ENCODE results near the gene CSMD2.
A peak's percentile ranks its signal among the peaks of the same experiment; 100 is the strongest.

CSMD2 gene

DNA sequence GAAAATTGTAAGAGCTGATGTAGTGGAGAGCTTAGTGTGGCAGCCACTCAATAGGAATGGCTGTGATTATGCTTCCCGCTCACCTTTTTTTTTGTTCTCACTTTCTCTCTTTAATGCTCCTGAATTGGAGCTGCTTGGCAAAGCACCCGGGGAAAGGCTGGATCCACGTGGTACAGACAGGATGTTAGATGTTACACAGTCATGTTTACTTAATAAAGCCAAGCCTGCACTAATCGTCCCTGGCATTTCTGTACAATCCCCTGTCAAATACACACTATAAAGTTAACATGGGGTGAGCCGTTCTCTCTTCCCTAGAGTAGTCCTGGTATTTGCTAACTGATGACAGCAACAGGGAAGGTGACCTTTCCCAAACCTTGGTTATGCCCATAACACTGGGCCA, 504.8 kb downstream of the CSMD2 start:
- no peak for FAIRE-seq

DNA sequence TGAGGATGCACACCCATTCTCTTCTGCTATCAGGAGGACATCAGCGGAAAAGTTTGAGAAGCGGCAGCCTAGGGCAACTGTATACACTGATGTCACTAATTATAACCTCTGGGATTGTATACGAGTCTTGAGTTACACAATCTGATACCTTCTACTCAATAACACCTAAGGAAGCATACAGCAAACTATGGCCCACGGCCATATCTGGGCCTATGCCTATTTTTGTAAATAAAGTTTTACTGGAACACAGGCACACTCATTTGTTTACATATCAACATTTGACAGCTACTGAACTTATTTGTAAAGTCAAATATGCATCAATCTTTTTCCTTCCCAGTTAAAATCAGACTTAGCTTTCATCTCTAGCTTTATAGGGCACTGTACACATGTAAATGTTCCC, 505.4 kb downstream of the CSMD2 start:
- no peak for FAIRE-seq

DNA sequence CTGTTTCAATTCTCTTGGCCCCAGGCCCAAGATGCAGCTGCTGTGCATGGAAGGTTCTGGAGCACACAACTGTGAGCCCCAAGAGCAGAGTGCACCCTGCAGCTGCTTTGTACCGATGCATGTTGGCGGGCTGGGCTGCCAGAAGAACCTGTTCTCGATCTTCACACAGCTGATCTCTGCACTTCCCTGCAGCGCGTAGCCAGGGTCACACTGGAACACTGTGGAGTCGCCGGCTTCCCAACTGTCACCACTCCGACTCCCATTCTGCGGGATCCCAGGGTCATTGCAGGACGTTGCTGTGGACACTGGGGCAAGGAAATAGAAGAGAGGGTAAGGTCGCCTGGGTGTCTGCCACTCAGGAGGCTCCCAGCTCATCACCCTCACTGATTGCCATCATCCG, 507.2 kb downstream of the CSMD2 start:
- no peak for FAIRE-seq

DNA sequence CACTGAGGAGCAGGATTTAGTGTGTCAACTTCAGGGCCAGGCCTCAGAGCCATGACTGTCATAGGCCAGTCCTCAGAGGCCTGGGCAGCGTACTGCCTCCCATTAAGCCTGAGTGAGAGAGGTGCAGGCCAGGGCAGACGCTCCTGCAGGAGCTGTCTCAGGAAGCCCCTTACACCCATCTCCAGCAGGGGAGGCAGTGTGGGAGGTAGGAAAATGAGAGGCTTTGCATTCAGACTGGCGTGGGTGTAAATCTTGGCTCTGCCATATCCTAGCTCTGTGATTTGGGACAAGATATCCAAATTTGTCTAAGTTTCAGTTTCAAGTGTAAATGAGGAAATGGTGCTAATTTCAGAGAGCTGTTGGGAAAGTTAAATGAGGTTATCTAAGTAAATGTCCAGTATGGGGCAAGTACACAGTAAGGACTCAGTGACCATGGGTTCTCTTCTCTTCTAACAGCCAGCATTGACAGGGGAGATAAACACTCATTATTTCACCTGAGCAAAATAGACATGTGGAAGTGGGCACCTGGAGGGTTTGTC, 508.5 kb downstream of the CSMD2 start:
- FAIRE-seq, result no peak

DNA sequence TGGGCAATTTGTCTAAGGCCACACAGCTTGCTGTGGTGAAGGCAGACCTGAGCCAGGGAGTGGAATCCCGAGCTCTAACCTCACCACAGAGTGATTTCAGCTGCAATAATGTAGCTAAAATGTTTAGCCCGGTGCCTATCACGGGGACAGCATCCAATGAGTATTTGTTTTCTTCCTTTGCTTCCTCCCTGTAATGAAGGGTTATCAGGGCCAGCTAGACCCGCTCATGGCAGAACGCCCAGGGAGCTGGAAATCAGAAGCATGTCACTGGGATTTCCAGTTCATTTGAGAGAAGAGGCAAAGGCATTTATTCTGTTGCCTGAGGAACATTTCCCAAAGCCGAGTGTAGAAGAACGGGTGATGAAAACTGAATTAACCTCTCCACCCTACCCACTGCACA, 509.5 kb downstream of the CSMD2 start:
- no peak for FAIRE-seq

DNA sequence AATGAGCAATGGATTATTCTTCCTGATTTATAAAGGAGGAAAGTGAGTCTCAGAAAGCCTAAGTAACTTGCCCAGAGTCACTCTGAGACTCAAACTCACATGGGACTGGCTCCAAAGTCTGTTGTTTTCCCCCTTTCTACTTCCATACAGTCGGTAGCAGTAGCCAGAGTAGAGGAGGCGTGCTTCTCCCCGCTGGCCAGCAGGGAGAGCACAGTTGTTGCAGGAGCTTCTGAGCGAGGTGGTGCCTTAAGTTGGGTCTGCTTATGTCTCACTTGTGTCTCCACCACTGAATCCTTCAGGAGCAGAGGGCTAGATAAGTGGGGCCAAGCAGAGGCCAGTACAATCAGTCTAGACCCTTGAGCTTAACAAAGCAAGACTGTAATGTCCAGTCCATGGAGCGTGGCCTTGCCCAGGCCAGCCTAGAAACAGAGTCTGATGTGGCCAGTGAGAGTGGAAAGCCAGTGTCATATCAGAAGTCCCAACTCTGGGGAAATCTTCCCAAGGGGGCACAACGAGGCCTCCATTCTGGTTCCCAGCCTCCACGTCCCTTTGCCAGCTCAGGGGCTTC, 510.7 kb downstream of the CSMD2 start:
- no peak for FAIRE-seq

DNA sequence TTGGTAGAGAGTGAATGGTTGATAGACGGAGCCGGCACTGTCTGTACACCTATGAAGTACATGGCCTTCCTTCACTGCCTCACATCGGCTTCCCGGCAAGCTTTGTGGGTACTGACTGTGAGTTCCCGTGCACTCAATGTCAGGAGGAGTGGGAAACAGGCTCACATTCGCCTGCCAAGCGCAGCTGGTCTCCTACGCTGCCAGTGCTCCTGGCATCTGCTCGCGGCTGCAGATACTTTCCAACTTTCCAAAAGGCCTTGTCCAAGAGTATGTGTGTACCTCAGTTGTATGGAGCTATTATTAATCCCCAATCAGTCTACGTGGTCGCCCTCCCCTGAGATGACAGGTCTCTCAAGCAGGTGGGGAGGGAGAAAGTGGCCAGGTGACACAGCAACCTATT, 511.8 kb downstream of the CSMD2 start:
- no peak for FAIRE-seq

DNA sequence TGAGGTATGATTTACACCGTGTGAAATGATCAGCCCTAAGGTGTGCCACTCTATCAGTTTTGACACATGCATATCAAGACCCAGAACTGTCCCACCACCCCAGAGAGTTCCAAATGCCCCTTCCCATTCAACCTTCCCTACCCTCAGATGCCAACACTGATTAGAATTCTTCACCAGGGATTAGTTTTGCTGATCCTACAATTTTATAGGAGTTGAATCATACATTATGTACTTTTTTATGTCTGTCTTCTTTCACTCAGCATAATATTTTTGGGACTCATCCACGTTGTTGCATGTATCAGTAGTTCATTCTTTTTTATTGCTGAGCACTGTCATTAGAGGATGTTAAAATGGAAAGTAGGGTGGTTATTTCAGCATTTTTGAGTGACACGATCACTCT, 514.3 kb downstream of the CSMD2 start:
- no peak for FAIRE-seq

DNA sequence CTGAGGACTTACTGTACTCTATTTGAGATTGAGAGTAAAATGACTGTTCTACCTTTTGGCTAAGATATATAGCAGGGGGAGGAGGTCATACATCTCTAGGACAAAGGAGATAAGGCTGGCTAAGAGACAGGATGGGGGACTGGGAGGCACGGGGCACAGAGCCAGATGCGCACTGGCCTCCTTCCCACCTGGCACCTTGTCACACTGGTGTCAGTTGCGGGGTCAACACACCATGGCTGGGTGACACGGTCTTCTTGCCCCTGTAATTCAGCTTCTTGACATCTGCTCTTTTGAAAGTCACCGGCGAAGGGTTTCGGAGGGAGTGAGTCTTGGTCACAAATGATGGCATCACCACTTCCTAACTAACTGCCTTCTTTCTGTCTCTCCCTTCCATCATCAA, 515.3 kb downstream of the CSMD2 start:
- no peak for FAIRE-seq

DNA sequence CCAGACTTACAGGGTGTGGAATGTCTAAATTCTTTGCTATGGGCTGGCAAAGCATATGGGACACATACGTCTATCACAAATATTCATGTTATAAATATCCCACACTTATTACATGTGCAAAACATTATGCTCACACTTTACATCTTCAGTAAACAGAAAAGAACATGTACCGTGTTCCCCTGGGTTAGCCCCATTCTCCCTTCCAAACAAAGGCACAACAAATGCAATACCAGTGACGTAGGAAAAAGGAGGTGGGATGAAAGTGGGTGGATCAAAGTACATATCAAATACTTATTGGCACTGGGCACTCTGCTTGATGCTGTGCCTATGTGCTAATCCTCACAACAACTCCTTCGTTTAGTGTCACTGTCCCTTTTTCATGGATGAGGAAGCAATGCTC, 521.8 kb downstream of the CSMD2 start:
- FAIRE-seq, result no peak

DNA sequence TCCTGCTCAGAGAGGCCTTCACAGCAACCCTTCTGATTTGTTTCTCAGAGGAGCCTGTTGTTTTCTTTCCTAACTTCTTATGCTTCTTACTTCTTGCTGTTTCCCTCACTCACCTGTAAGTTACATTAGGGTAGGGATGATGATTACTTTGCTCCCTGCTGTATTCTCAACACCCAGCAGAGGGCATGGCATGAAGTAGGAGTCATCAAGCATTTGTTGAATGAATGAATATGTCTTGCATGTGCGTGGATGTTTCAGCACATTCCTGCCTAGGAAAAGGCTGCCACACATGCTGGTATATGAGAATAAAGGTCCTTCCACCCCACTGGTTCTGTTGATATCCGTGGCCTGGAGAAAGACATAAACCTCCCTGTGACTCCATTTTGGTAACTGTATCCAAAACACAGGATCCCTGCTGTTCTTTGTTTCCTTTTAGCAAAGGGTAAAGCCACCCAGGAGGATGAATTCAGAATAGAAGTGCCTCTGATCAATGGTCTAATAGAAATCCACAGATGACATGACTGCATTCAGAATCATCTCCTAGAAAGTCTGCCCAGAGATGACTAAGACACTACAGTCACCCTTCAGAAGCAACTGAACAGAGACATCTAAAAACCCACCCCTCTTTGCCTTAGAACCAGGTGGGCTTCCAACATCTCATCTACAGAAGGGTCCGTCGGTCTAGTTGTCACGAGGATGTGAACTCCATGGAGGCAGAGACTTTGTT, 523.8 kb downstream of the CSMD2 start:
- FAIRE-seq, result no peak

DNA sequence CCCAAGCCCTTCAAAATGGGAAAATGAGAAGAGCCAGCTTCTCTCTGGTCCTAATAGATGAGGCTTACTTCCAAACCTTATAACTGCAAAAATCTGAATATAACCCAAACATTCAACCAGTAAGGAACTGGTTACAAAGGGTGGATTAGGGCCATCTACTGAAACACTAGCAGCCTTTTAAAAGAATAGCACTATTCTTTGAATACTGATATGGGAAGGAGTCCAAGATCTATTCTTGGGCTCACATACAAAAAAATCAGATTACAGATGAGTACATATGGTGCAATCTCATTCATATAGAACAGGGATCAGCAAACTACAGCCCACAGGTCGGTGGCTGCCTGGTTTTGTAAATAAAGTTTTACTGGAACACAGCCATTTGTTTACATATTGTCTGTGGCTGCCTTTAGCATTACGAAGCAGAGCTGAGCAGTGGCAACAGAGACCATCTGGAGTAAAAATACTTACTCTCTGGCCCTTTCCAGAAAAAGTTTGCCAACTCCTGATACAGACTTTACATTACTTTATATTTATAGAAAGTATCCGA, 524.8 kb downstream of the CSMD2 start:
- FAIRE-seq, result no peak

DNA sequence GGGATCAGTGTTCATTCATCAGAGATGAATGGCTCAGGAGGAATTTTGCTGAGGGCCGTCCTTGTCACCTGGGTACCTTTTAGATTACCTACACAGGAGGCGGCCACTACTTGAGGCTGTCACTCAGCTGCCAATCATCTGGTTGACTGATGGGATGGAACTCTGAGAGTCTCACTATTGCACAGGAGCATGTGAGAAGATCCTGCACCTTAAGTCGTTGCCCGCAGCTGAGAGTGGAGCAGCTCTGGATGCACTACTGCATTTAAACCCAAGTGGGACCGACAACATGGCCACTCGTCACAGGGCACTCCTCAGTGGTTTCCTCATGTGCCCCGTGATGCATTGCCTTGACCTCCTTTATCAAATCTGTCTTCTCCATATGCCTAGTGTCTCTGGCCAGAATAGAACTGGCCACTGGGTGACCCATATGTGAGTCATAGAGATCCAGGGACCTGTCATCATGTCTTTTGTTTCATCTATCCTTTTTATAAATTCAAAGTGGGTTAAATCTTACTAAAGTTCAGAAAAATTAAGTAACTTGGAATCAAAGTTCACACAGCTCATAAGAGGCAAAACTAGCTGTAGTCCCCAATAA, 527.1 kb downstream of the CSMD2 start:
- no peak for FAIRE-seq

DNA sequence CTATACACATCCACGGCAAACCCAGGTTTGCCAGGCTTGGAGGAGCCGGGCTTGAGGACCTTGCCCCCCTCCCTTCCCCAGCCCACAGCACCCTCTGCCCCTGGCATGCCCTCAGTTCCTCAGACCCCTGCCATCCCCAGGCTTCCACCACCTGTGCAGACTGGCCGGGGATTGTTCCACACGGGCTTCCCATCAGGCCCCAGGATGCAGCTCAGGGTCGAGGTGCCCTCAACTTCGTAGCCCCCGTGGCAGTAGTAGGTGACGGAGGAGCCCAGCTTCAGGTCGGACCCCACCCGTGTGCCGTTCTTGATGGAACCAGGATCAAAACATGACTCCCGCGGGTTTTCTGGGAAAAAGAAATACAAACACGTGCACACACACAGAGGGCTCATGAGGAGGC, 528.8 kb downstream of the CSMD2 start:
- FAIRE-seq, result no peak

DNA sequence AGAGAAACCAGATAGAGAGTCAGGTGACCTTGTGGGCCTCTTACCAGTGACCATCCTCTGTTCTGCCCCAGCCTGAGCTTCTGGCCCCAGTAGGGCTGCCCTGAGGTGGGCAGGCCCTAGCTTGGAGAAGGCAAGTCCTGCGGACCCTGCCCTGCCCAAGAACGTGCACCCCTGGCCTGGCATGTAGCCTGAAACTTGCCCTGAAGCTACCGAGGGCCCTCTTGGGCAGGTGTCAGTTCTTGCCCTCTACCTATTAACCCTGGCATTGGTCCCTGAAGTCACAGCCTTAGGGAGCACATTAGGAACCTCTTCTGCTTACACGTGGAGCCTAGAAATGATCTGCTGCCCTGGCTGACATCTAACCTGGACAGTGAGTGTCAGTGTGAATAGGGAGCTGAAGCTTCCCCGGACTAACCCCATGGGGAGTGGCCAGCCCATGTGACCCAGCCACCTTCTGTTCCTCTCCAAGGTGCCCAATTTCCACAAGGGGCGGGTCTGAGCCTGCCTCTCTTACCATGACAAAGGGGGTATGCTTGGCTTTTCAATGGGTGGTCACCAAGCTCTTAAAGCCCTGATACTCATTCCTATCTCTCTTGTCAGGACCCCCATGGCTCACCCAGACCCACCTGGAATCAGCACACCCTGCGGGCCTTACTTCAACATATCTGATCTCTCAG, 529.6 kb downstream of the CSMD2 start:
- FAIRE-seq, result no peak

DNA sequence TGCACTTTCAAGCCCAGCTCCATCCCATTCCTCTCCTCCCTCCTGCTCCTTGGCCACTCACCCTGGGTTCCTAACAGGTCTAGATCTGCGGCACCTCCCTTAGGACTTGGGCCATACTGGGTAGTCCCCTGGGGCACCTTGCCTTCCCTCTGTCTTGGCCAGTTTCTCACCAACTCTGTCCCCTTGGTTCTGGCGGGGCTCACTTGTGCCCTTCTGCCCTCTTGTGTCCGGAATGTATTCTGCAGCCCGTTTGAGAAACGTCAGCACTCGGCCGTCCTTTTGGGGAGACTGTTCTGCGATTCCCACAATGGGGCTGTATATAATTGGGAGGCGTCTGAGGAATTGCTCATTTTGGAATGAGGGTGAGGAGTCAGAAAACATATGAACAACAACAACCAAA, 530.2 kb downstream of the CSMD2 start:
- no peak for FAIRE-seq

DNA sequence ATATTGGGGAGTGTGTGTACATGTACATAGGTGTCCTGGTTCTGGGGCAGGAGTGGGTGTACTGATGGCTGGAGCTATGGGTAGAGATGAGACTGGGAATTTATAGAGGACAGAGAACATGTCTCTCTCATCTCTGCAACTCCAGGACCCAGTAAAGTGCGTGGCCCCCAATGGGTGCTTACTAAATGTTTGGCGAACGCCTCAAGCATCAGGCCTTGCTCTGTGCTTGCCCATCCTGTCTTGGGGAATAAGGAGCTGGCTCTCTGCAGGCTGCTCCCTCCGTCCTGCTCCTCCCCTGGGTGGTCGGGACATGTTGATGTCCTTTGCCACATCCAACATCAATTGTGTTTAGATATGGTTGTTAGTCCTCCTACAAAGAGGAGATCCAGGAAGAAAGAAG, 530.9 kb downstream of the CSMD2 start:
- no peak for FAIRE-seq

DNA sequence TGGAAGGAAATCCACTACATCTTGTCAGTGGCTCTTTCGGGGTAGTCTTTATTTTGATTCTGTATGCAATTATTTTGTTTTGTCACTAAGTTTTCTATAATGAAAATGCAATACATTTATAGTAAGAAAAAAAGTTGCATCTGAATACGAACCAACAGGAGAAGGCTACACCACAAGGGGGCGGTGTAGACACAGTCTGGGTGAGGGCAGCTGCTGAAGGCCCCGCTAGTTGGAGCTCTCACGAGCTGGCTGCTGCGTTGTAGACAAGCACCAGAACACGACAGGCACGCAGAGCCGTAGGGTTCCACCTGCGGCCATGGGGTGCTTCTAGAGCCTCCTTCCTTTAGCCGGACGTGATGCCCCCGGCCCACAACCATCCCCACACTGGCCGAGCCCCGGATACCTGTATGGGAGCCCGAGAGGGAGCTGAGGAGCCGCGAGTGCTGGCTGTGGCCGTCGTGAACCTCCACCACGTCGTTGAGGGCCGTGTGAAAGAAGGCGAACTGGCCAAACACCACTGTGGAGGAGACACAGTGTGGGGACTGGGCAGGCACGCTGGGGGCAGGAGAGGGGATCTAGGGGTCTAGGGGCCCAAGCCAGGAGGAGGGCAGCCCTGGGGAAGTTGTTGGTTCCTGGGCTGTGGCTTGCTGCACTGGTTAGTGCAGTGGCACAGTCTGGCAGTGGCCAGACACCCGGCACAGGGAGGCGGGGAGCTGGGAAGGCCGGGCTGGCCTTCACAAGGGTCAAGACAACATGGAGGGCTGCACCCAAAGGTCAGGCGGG, 531.8 kb downstream of the CSMD2 start:
- peak; percentile 67 for FAIRE-seq

DNA sequence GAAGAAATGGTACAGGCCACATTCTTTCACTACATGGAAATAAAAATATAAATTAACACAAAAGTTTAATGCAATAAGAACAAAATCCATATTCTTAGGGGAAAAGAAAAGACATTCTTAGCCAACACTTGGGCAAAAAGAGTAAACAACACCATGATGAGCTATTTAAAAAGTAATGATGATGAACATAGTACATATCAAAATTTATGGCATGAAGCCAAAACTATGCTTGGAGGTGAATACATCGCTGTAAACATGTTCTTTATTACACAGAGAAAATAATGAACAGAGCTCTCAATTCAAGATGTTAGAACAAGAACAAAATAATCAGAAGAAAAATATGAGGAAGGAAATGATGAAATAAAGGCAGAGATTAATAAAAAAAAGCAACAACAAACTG, 534.3 kb downstream of the CSMD2 start:
- no peak for FAIRE-seq

DNA sequence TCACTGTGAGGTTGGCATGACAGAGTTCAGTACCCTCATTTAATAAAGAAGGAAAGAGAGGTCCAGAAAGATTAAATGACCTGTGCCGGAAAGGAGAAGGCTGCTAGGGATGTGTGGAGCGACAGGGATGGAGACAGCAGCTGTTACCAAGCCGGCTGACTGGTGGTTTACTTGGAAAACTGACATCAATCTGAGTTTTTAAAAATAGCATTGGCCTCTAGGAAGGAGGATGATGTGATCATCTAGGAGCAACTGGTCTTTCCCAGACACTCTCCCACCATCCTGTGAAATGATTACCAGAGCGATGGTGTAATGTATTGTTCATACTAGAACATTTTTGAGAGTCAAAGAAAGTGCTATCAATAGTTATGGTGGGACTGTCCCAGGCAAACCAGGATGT, 538.2 kb downstream of the CSMD2 start:
- no peak for FAIRE-seq

DNA sequence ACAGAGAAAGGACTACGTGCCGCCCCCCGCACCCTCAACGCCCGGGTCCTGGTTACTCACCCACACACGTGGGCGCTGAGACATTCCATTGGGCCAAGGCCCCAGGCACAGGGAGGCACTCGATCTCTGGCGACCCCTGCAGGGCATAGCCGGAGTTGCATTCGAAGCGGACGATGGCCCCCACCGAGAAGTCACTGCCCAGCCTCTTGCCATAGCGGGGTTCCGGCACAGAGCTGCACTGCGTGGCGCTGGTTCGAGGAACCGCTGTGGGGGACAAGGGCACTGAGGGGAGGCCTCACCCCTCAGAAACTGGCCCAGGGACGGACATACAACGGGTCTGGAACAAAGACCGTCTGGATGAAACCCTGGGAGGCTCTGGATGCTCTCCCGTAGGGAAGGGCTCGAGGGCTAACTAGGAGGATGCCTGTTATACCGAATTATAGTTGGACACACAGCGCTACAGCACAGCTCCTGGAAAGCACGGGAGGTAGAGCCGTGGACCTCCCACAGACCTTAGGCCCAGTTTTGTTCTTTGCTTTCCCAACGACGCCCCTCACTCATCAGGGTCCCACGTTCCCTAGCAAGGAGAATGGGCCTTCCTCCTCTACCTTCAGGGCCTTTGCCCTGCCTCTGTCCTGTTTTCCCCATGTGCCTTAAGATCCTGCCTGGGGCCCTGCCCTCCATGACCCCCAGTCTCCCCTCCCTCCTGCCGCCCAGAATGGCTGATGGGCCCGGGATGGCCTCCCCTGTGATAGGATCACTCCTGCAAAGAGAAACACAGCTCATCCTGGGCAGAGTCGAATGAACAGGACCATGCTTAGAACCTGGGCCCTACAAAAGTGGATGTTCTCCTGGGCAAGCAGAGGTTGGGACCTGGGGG, 539.8 kb downstream of the CSMD2 start:
- no peak for FAIRE-seq

Data from G401.6 (cell line).